Thyroid gland (tissue), 4 donors: ENCODE data around the gene ODAD3. TPM values are rescaled to one million over a fixed set of nuclear protein-coding genes. Genes with fewer than 3 reads are reported as not detected.

Source experiments
- DNase-seq, 2 donors: peaks; one replicate each; pipeline ENCODE4 v3.0.0-alpha.2; 2019
- H3K27ac ChIP-seq, 3 donors: fragments of 200-600 bp; sonication (generic); 1 replicate in 2 of 3; 2 replicates in 1 of 3; pipeline ENCODE4 v1.5.1; 2016 to 2019; ENCODE audit warnings: mild to moderate bottlenecking in 1 of 3, moderate library complexity in 1 of 3
- H3K27me3 ChIP-seq: fragments of 200-600 bp; sonication (generic); one replicate; pipeline ENCODE4 v1.5.1; 2019
- H3K36me3 ChIP-seq, 2 donors: fragments of 200-600 bp; sonication (generic); one replicate each; pipeline ENCODE4 v1.5.1; 2016 to 2019
- H3K4me1 ChIP-seq, 2 donors: fragments of 200-600 bp; sonication (generic); one replicate each; pipeline ENCODE4 v1.5.1; 2017 to 2019
- H3K4me3 ChIP-seq, 3 donors: fragments of 200-600 bp; sonication (generic); replicated peaks in 1 of 3; 1 replicate in 2 of 3; 2 replicates in 1 of 3; pipeline ENCODE4 v1.5.1; 2016; ENCODE audit warnings: mild to moderate bottlenecking in 1 of 3
- H3K9me3 ChIP-seq: fragments of 200-600 bp; sonication (generic); one replicate; pipeline ENCODE4 v1.5.1; 2017
- CTCF ChIP-seq, 6 experiments: fragments of 200-600 bp in 3 of 6; fragments of 450-650 bp in 3 of 6; sonication (generic) in 3 of 6; IDR thresholded peaks; one replicate each; pipeline ENCODE4 v1.5.1; 2016 to 2019; ENCODE audit warnings: antibody characterized with exemption in 6 of 6, mild to moderate bottlenecking in 2 of 6, inconsistent platforms in 1 of 6, moderate library complexity in 1 of 6
- POLR2A ChIP-seq, 2 donors: fragments of 450-650 bp; IDR thresholded peaks; one replicate each; pipeline ENCODE4 v1.6.1; 2017; ENCODE audit warnings: antibody characterized with exemption in 2 of 2, mild to moderate bottlenecking in 2 of 2, moderate library complexity in 1 of 2
- WGBS, 2 donors: methylation state at CpG; one replicate each; pipeline ENCODE4 v1.1.5; 2017; 5-methylcytosine and 5-hydroxymethylcytosine counted together
- intact Hi-C: fragments of 100-400 bp; cut with DNase I; formaldehyde crosslinking; loops from one replicate; pipeline ENCODE4 v1.15.1; 2023
- total RNA-seq, 4 donors: library from RNA; depleted of rRNA; stranded (reverse); fragments of >200 nt; gene quantifications; one replicate each; pipeline ENCODE4 v1.2.3, GENCODE V29; 2016

The ODAD3 gene
- total RNA-seq, 4 donors from 2014 or later, result 0.96 to 6.8 (median 3.8) TPM

- WGBS, 2 donors, result 96 to 97% methylated on average over 7 to 21 of the region's 31 CpGs
- H3K27ac ChIP-seq, result no peak overlapping the region
- no peak for DNase-seq
- H3K36me3 ChIP-seq, result peaks cover 47 to 53% of the 10 kb centered on the region in 2 donors
- H3K4me3 ChIP-seq, result no peak overlapping the region
- TF ChIP-seq CTCF (IDR thresholded peaks at IDR 0.05), result no peak
- TF ChIP-seq POLR2A (IDR thresholded peaks at IDR 0.05), result no peak
- intact Hi-C loops, result no loop called here
- no peaks in the 10 kb centered on the region for H3K27me3 ChIP-seq
- H3K9me3 ChIP-seq, result no peaks in the 10 kb centered on the region
- H3K4me1 ChIP-seq, result no peaks in the 10 kb centered on the region
These were observed 14.1 kb upstream of the ODAD3 start for GRCh38 chr19:11448923-11449554.

- no peaks in the 10 kb centered on the region for H3K27me3 ChIP-seq
- H3K4me1 ChIP-seq, result no peaks in the 10 kb centered on the region
- DNase-seq, result no peak
- no peak overlapping the region for H3K27ac ChIP-seq
- H3K9me3 ChIP-seq, result no peaks in the 10 kb centered on the region
- TF ChIP-seq POLR2A (IDR thresholded peaks at IDR 0.05) (no peak), CTCF (IDR thresholded peaks at IDR 0.05) (no peak)
- 91% methylated on average over 10 to 12 of the region's 13 CpGs for WGBS, 2 donors
- intact Hi-C loops, result no loop called here
- H3K4me3 ChIP-seq, result no peak overlapping the region
- H3K36me3 ChIP-seq, result peaks cover 47 to 59% of the 10 kb centered on the region in 2 donors
These were observed 13.5 kb upstream of the ODAD3 start for GRCh38 chr19:11448410-11448809.

- Histone ChIP-seq H3K4me1 (no peaks in the 10 kb centered on the region), H3K9me3 (no peaks in the 10 kb centered on the region), H3K4me3 (no peak overlapping the region), H3K27ac (no peak overlapping the region), H3K27me3 (no peaks in the 10 kb centered on the region), H3K36me3 (peaks cover 47 to 66% of the 10 kb centered on the region in 2 donors)
- TF ChIP-seq POLR2A (IDR thresholded peaks at IDR 0.05) (no peak), CTCF (IDR thresholded peaks at IDR 0.05) (no peak)
- intact Hi-C loops, result no loop called here
- no peak for DNase-seq
- WGBS, 2 donors, result 92 to 96% methylated on average over 21 to 26 of the region's 35 CpGs
These were observed 12.7 kb upstream of the ODAD3 start for GRCh38 chr19:11447347-11448262.

GRCh38 chr19:11446652-11447301, 11.9 kb upstream of the ODAD3 start:
- TF ChIP-seq CTCF (IDR thresholded peaks at IDR 0.05) (peak; percentile 29 to 71 (median 63)), POLR2A (IDR thresholded peaks at IDR 0.05) (no peak)
- peaks cover 51 to 73% of the 10 kb centered on the region in 2 donors for H3K36me3 ChIP-seq
- H3K4me1 ChIP-seq, result no peaks in the 10 kb centered on the region
- no peak overlapping the region for H3K4me3 ChIP-seq
- intact Hi-C loops, result no loop called here
- WGBS, 2 donors, result 69 to 77% methylated on average over 12 to 18 of the region's 23 CpGs
- no peak overlapping the region for H3K27ac ChIP-seq
- DNase-seq, result peak; percentile 42 to 43
- no peaks in the 10 kb centered on the region for H3K9me3 ChIP-seq
- no peaks in the 10 kb centered on the region for H3K27me3 ChIP-seq
